HCT116 (cell line): Measurements from ENCODE around the gene BLZF1. TPM values are rescaled to one million over a fixed set of nuclear protein-coding genes. Genes with fewer than 3 reads are reported as not detected.

Experiments
- ATAC-seq: fragments of 200-7000 bp; cut with Tn5 transposase; 2 replicates; pipeline ENCODE4 v1.9.1; 2020; ENCODE audit warnings: mild to moderate bottlenecking, moderate library complexity
- BruUV-seq: library from RNA; stranded (reverse); fragments of 400-500 nt; replicated peaks from 2 replicates; lab custom pipeline; 2021; lab: Mats Ljungman, UMichigan
- CTCF ChIA-PET: fragments of 300-600 bp; sonication (Branson Sonifier 250); formaldehyde crosslinking; loops from one replicate; lab custom pipeline; 2021; ENCODE audit warnings: antibody characterized with exemption; lab: Charles Lee
- POLR2A ChIA-PET: fragments of 300-600, 350-600 bp; sonication (Branson Sonifier 250); formaldehyde crosslinking; loops from one replicate; lab custom pipeline; 2021; ENCODE audit warnings: antibody characterized with exemption; lab: Charles Lee
- RAD21 ChIA-PET, 2 experiments: fragments of 300-600 bp; sonication (Branson Sonifier 250); formaldehyde crosslinking; loops; one replicate each; lab custom pipeline; 2023; ENCODE audit warnings: low total read pairs in 2 of 2; ENCODE audit not compliant: uncharacterized antibody in 2 of 2, unreplicated experiment in 2 of 2, low non-redundant PET in 1 of 2; lab: Charles Lee
- DNase-seq: peaks from one replicate; pipeline ENCODE4 v3.0.0-alpha.2; 2010; ENCODE audit warnings: low read depth, low spot score
- H2AFZ ChIP-seq: fragments of 200-600 bp; shearing (Covaris generic), sonication (generic); 2 replicates; pipeline ENCODE4 v1.6.1; 2017; ENCODE audit warnings: low read depth, mixed run types, mixed read lengths, antibody characterized with exemption, low read length; ENCODE audit not compliant: poor library complexity, severe bottlenecking
- H3K27ac ChIP-seq: 2 replicates; pipeline ENCODE4 v1.5.1; 2012; ENCODE audit warnings: low read depth, low read length
- H3K27me3 ChIP-seq: fragments of 200-600 bp; sonication (generic); 2 replicates; pipeline ENCODE4 v1.6.1; 2016; ENCODE audit warnings: mixed run types, low read length, mixed read lengths; ENCODE audit not compliant: insufficient read depth
- H3K36me3 ChIP-seq, 2 experiments: fragments of 200-500 bp in 1 of 2; fragments of 200-600 bp in 1 of 2; sonication (Bioruptor generic) in 1 of 2; sonication (generic) in 1 of 2; 2 replicates each; pipeline versions ENCODE4 v1.5.1 to v1.6.1; 2014 to 2016; ENCODE audit warnings: low read length in 2 of 2, inconsistent platforms in 1 of 2, mixed read lengths in 1 of 2, mixed run types in 1 of 2; ENCODE audit not compliant: insufficient read depth in 2 of 2, control insufficient read depth in 1 of 2
- H3K4me1 ChIP-seq, 2 experiments: fragments of 200-600 bp in 1 of 2; sonication (generic) in 1 of 2; 2 replicates each; pipeline versions ENCODE4 v1.5.1 to v1.6.1; 2012 to 2017; ENCODE audit warnings: low read length in 2 of 2, inconsistent platforms in 1 of 2, mild to moderate bottlenecking in 1 of 2, mixed read lengths in 1 of 2, mixed run types in 1 of 2, moderate library complexity in 1 of 2; ENCODE audit not compliant: insufficient read depth in 2 of 2, control insufficient read depth in 1 of 2
- H3K4me2 ChIP-seq: fragments of 200-600 bp; sonication (generic); 2 replicates; pipeline ENCODE4 v1.6.1; 2017; ENCODE audit warnings: mixed run types, low read length, mixed read lengths
- H3K4me3 ChIP-seq, 2 experiments: fragments of 200-600 bp in 1 of 2; sonication (generic) in 1 of 2; replicated peaks in 1 of 2; 2 replicates each; pipeline ENCODE4 v1.5.1; 2011 to 2016; ENCODE audit warnings: low read length in 2 of 2, control low read depth in 1 of 2, low read depth in 1 of 2, mild to moderate bottlenecking in 1 of 2, mixed read lengths in 1 of 2, mixed run types in 1 of 2
- H3K79me2 ChIP-seq: fragments of 200-600 bp; sonication (generic); 2 replicates; pipeline ENCODE4 v1.6.1; 2017; ENCODE audit warnings: mild to moderate bottlenecking, mixed run types, low read length, moderate library complexity, mixed read lengths; ENCODE audit not compliant: insufficient read depth
- H3K9ac ChIP-seq: fragments of 200-600 bp; sonication (generic); 2 replicates; pipeline ENCODE4 v1.6.1; 2016; ENCODE audit warnings: low read length, mixed read lengths
- H3K9me2 ChIP-seq: fragments of 200-600 bp; sonication (generic), shearing (Covaris generic); 2 replicates; pipeline ENCODE4 v1.6.1; 2017; ENCODE audit warnings: mixed run types, mild to moderate bottlenecking, moderate library complexity; ENCODE audit not compliant: insufficient read depth
- H3K9me3 ChIP-seq, 2 experiments: fragments of 200-500 bp in 1 of 2; fragments of 200-600 bp in 1 of 2; sonication (Bioruptor generic) in 1 of 2; sonication (generic) in 1 of 2; 2 replicates each; pipeline ENCODE4 v1.6.1; 2014 to 2017; ENCODE audit warnings: low read length in 2 of 2, mixed read lengths in 2 of 2, inconsistent platforms in 1 of 2, low read depth in 1 of 2, mild to moderate bottlenecking in 1 of 2, mixed run types in 1 of 2, moderate library complexity in 1 of 2; ENCODE audit not compliant: control insufficient read depth in 1 of 2, insufficient read depth in 1 of 2
- H4K20me1 ChIP-seq: fragments of 200-600 bp; sonication (generic), shearing (Covaris generic); 2 replicates; pipeline ENCODE4 v1.6.1; 2017; ENCODE audit warnings: mixed run types, mild to moderate bottlenecking, moderate library complexity; ENCODE audit not compliant: insufficient read depth
- CTCF ChIP-seq, 3 experiments: fragments of 200-600 bp in 1 of 3; sonication (generic) in 1 of 3; IDR thresholded peaks in 2 of 3; conservative IDR thresholded peaks in 1 of 3; 2 replicates each; pipeline ENCODE4 v1.5.1; 2012 to 2017; ENCODE audit warnings: low read depth in 2 of 3, low read length in 2 of 3, antibody characterized with exemption in 1 of 3, borderline replicate concordance in 1 of 3, control low read depth in 1 of 3, mild to moderate bottlenecking in 1 of 3, mixed read lengths in 1 of 3, mixed run types in 1 of 3, moderate library complexity in 1 of 3; ENCODE audit not compliant: insufficient read depth in 1 of 3
- EZH2 ChIP-seq: fragments of 200-600 bp; sonication (generic); IDR thresholded peaks from 2 replicates; pipeline ENCODE4 v1.6.1; 2017; ENCODE audit warnings: antibody characterized with exemption, mixed run types
- JUND ChIP-seq: IDR thresholded peaks from 2 replicates; pipeline ENCODE4 v1.6.1; 2012
- POLR2A ChIP-seq: IDR thresholded peaks from 2 replicates; pipeline ENCODE4 v1.7.0; 2011; ENCODE audit warnings: borderline replicate concordance; ENCODE audit not compliant: insufficient read depth, insufficient read length; ENCODE audit errors: extremely low read depth
- SIN3A ChIP-seq: IDR thresholded peaks from 2 replicates; pipeline ENCODE4 v1.6.1; 2012; ENCODE audit warnings: low read depth
- SP1 ChIP-seq: IDR thresholded peaks from 2 replicates; pipeline ENCODE4 v1.6.1; 2012; ENCODE audit warnings: low read depth
- SRF ChIP-seq: IDR thresholded peaks from 2 replicates; pipeline ENCODE4 v1.6.1; 2012; ENCODE audit warnings: low read depth
- YY1 ChIP-seq: IDR thresholded peaks from 2 replicates; pipeline ENCODE4 v1.6.1; 2011; ENCODE audit warnings: low read length, low read depth, moderate library complexity, mild to moderate bottlenecking; ENCODE audit not compliant: insufficient replicate concordance; ENCODE audit errors: extremely low read depth
- ZFX ChIP-seq: fragments of 450-650 bp; IDR thresholded peaks from 2 replicates; pipeline ENCODE4 v1.6.1; 2017
- ZNF274 ChIP-seq: fragments of 200-500 bp; sonication (Bioruptor generic); IDR thresholded peaks from 2 replicates; pipeline ENCODE4 v1.6.1; 2014; ENCODE audit warnings: mild to moderate bottlenecking, low read depth, low read length, inconsistent platforms
- intact Hi-C: fragments of 100-400 bp; cut with micrococcal nuclease; formaldehyde crosslinking; loops from 2 replicates; pipeline ENCODE4 v1.10.0; 2022
- total RNA-seq: library from RNA; stranded (reverse); gene quantifications from one replicate; pipeline ENCODE4 v1.2.1, GENCODE V29; 2021; ENCODE audit not compliant: unreplicated experiment

BLZF1 gene
- total RNA-seq, 1 experiment from 2014 or later: 19.6 TPM

GRCh38 chr1:169367096-169367685 lies 804 bp upstream of the BLZF1 start:
- TSS peak; percentile 77 for BruUV-seq
- POLR2A ChIA-PET: no interaction called here
- DNase-seq (no peak), ATAC-seq (peak; percentile 31)
- Histone ChIP-seq H3K9ac (peak overlapping the region; percentile 51), H3K9me2 (no peaks in the 10 kb centered on the region), H3K27ac (0 out of 2 replicates have a peak overlapping the region, but pooled peaks have one; percentile 5), H3K9me3 (no peaks in the 10 kb centered on the region), H3K4me1 (peaks cover 17 to 40% of the 10 kb centered on the region in 2 experiments), H3K27me3 (no peaks in the 10 kb centered on the region), H3K36me3 (peaks cover 7 to 12% of the 10 kb centered on the region in 2 experiments; a peak in 3 of 4 replicates), H4K20me1 (no peaks in the 10 kb centered on the region), H3K4me3 (peak overlapping the region; percentile 91 to 97), H3K4me2 (peak overlapping the region; percentile 84), H3K79me2 (peaks cover 38% of the 10 kb centered on the region), H2AFZ (peak overlapping the region; percentile 55)
- intact Hi-C loops: loop anchor here (1.0 kb wide), 1 partner anchor 261 kb away; the partner anchor contains the start of gene ATP1B1
- TF ChIP-seq SRF: no peak
- TF ChIP-seq JUND: no peak
- no peak for TF ChIP-seq SP1
- TF ChIP-seq YY1: no peak
- TF ChIP-seq ZFX: no peak
- TF ChIP-seq CTCF (IDR thresholded peaks at IDR 0.05 in 2 of 3, conservative IDR thresholded peaks at IDR 0.05 in 1 of 3; ENCODE audit: borderline replicate concordance in 1 of 3, insufficient read depth in 1 of 3, low read depth in 2 of 3, low read length in 2 of 3): no peak
- no peak for TF ChIP-seq ZNF274
- no peak for TF ChIP-seq SIN3A
- TF ChIP-seq EZH2: no peak
- no peak for TF ChIP-seq POLR2A
- CTCF ChIA-PET: interaction anchor here (1.0 kb wide), 2 partner anchors 18 to 764 kb away, joined by 3 read pairs; no protein-coding TSS in a partner anchor
- RAD21 ChIA-PET: no interaction called here
